ENCODE results near the gene NTPCR.

The NTPCR gene

DNA sequence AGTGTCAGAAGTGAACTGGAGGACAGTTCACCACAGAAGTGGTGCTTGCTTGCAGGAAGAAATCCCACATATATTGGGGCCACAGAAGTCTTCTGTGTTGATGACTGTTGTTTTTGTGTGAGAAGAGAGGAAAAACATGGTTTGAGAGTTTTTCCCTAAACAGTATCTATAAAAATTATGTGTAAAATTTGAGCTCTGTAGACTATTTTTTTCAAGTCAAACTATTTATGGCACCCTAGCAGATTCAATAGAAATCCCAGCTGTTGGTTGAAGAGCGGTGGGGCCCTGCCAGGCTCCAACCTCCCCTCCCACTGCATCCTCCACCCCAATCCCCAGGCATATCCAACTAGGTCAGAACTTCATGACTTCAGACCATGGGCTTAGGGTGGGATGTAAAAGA, 61.6 kb downstream of the NTPCR start:
- DNase-seq: no peak
- H3K56ac ChIP-seq (ENCODE audit: low read length): no peak overlapping the region
- H3K79me1 ChIP-seq (ENCODE audit: low read length): no peaks in the 10 kb centered on the region
- no peak overlapping the region for H2AK5ac ChIP-seq (ENCODE audit: low read length)
- no peak overlapping the region for H3K27ac ChIP-seq (ENCODE audit: low read depth, low read length)
- no peak overlapping the region for H2BK15ac ChIP-seq (replicated peaks; ENCODE audit: low read depth)
- no peaks in the 10 kb centered on the region for H3K36me3 ChIP-seq (ENCODE audit: control insufficient read depth, insufficient read depth, low read length)
- H3K9ac ChIP-seq (ENCODE audit: low read length): no peak overlapping the region
- no peaks in the 10 kb centered on the region for H3K4me1 ChIP-seq (ENCODE audit: control insufficient read depth, low read depth, low read length)
- no peak overlapping the region for H3K4me2 ChIP-seq (ENCODE audit: low read length)
- H3K79me2 ChIP-seq (ENCODE audit: control insufficient read depth, insufficient read depth, low read length): no peaks in the 10 kb centered on the region
- no peak overlapping the region for H3K4ac ChIP-seq (ENCODE audit: low read depth, low read length)
- no peak overlapping the region for H4K8ac ChIP-seq (ENCODE audit: low read depth, low read length)
- WGBS (ENCODE audit: extremely low coverage, insufficient coverage, low lambda C conversion rate): no CpG with 5 or more reads among the region's 1 CpG
- no peak overlapping the region for H4K5ac ChIP-seq (ENCODE audit: low read length)
- H2BK120ac ChIP-seq (ENCODE audit: low read depth, low read length): no peak overlapping the region
- no peak overlapping the region for H3K4me3 ChIP-seq (ENCODE audit: low read length)
- no peak overlapping the region for H2BK5ac ChIP-seq (ENCODE audit: low read length)
- H3K18ac ChIP-seq (ENCODE audit: low read length): no peak overlapping the region
- H3K23ac ChIP-seq (ENCODE audit: low read length): no peak overlapping the region
- no peaks in the 10 kb centered on the region for H3K27me3 ChIP-seq (ENCODE audit: insufficient read depth, low read length, poor library complexity)

DNA sequence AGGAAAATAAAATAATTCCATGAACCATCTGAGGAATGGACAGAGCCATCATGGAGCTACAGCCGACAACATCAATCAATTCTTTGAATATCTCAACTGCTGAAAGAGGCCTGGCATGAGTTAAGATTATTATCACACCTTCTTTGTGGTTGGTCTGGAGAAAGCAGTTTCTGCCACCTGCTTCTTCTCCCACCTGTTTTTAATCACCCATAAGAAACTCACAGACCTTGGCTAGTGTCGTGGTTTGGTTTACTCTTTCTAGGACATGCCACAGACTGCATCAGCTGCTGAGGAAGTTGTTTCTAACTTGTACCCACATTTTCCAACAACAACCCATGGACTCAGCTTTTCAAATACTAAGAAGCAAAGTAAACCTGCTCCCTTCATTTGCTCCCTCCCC, 65.6 kb downstream of the NTPCR start:
- Histone ChIP-seq H3K27me3 (ENCODE audit: insufficient read depth, low read length, poor library complexity) (no peaks in the 10 kb centered on the region), H4K5ac (ENCODE audit: low read length) (no peak overlapping the region), H3K56ac (ENCODE audit: low read length) (no peak overlapping the region), H3K23ac (ENCODE audit: low read length) (no peak overlapping the region), H3K4me1 (ENCODE audit: control insufficient read depth, low read depth, low read length) (peaks cover 8% of the 10 kb centered on the region), H3K18ac (ENCODE audit: low read length) (no peak overlapping the region), H3K4me2 (ENCODE audit: low read length) (no peak overlapping the region), H3K27ac (ENCODE audit: low read depth, low read length) (no peak overlapping the region), H3K79me1 (ENCODE audit: low read length) (no peaks in the 10 kb centered on the region), H2BK5ac (ENCODE audit: low read length) (no peak overlapping the region), H3K4me3 (ENCODE audit: low read length) (no peak overlapping the region), H3K79me2 (ENCODE audit: control insufficient read depth, insufficient read depth, low read length) (no peaks in the 10 kb centered on the region), H4K8ac (ENCODE audit: low read depth, low read length) (no peak overlapping the region), H3K36me3 (ENCODE audit: control insufficient read depth, insufficient read depth, low read length) (no peaks in the 10 kb centered on the region), H3K4ac (ENCODE audit: low read depth, low read length) (no peak overlapping the region), H3K9ac (ENCODE audit: low read length) (no peak overlapping the region), H2BK120ac (ENCODE audit: low read depth, low read length) (no peak overlapping the region), H2AK5ac (ENCODE audit: low read length) (no peak overlapping the region), H2BK15ac (replicated peaks; ENCODE audit: low read depth) (no peak overlapping the region)
- WGBS (ENCODE audit: extremely low coverage, insufficient coverage, low lambda C conversion rate): no CpG with 5 or more reads among the region's 2 CpGs
- DNase-seq: no peak

DNA sequence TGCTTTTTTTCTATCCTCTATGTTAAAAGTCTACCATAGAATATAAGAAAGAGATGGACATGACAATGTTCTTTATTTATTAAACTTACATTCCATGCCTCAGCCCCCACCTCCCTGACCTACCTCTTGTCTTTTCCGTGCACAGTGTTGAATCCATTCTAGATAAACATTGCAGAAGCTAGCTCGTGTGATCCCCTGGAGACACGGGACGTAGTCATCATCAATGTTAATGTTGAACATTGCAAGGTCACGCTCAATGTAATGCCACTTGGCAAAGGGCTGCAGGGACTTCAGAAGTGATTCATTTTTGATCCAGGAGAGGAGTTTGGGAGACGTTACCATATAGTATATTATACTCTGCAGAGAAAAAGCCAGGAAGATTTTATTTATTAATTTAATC, 66.4 kb downstream of the NTPCR start:
- Histone ChIP-seq H3K79me1 (ENCODE audit: low read length) (no peaks in the 10 kb centered on the region), H2BK5ac (ENCODE audit: low read length) (no peak overlapping the region), H3K79me2 (ENCODE audit: control insufficient read depth, insufficient read depth, low read length) (no peaks in the 10 kb centered on the region), H3K27me3 (ENCODE audit: insufficient read depth, low read length, poor library complexity) (no peaks in the 10 kb centered on the region), H3K36me3 (ENCODE audit: control insufficient read depth, insufficient read depth, low read length) (no peaks in the 10 kb centered on the region), H3K4ac (ENCODE audit: low read depth, low read length) (no peak overlapping the region), H2AK5ac (ENCODE audit: low read length) (no peak overlapping the region), H3K4me1 (ENCODE audit: control insufficient read depth, low read depth, low read length) (peaks cover 13% of the 10 kb centered on the region), H3K4me3 (ENCODE audit: low read length) (no peak overlapping the region), H3K56ac (ENCODE audit: low read length) (no peak overlapping the region), H3K23ac (ENCODE audit: low read length) (no peak overlapping the region), H2BK120ac (ENCODE audit: low read depth, low read length) (no peak overlapping the region), H3K27ac (ENCODE audit: low read depth, low read length) (no peak overlapping the region), H3K9ac (ENCODE audit: low read length) (no peak overlapping the region), H4K8ac (ENCODE audit: low read depth, low read length) (no peak overlapping the region), H3K4me2 (ENCODE audit: low read length) (no peak overlapping the region), H2BK15ac (replicated peaks; ENCODE audit: low read depth) (no peak overlapping the region), H4K5ac (ENCODE audit: low read length) (no peak overlapping the region), H3K18ac (ENCODE audit: low read length) (no peak overlapping the region)
- DNase-seq: no peak
- WGBS (ENCODE audit: extremely low coverage, insufficient coverage, low lambda C conversion rate): no CpG with 5 or more reads among the region's 6 CpGs

DNA sequence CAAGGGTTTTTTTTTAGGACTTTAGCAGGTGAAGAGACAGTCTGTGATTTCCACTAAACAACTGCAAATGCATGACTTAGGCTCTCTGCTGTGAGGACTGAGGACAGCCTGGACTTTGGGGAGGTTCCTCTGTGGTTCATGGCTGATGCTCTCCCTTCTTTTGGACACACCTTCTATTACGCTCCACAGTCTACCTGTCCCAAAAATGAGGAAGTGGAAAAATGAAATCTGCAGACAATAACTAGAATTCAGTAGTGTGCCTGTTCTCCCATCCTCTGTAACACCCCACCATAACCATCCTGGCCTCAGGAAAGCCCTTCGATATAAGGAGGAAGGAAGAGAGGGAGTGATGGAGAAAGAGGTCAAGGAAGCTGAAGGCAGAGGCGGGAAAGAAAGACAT, 68.7 kb downstream of the NTPCR start:
- peaks cover 13% of the 10 kb centered on the region for H3K4me1 ChIP-seq (ENCODE audit: control insufficient read depth, low read depth, low read length)
- no peak overlapping the region for H2BK120ac ChIP-seq (ENCODE audit: low read depth, low read length)
- H3K4me3 ChIP-seq (ENCODE audit: low read length): no peak overlapping the region
- no peaks in the 10 kb centered on the region for H3K27me3 ChIP-seq (ENCODE audit: insufficient read depth, low read length, poor library complexity)
- H3K27ac ChIP-seq (ENCODE audit: low read depth, low read length): no peak overlapping the region
- H4K5ac ChIP-seq (ENCODE audit: low read length): no peak overlapping the region
- no peak overlapping the region for H4K8ac ChIP-seq (ENCODE audit: low read depth, low read length)
- no peaks in the 10 kb centered on the region for H3K36me3 ChIP-seq (ENCODE audit: control insufficient read depth, insufficient read depth, low read length)
- H2BK5ac ChIP-seq (ENCODE audit: low read length): no peak overlapping the region
- H3K56ac ChIP-seq (ENCODE audit: low read length): peak overlapping the region; percentile 63
- no peak overlapping the region for H3K9ac ChIP-seq (ENCODE audit: low read length)
- H3K79me1 ChIP-seq (ENCODE audit: low read length): no peaks in the 10 kb centered on the region
- H3K79me2 ChIP-seq (ENCODE audit: control insufficient read depth, insufficient read depth, low read length): no peaks in the 10 kb centered on the region
- no peak overlapping the region for H3K4ac ChIP-seq (ENCODE audit: low read depth, low read length)
- H3K18ac ChIP-seq (ENCODE audit: low read length): no peak overlapping the region
- H2BK15ac ChIP-seq (replicated peaks; ENCODE audit: low read depth): no peak overlapping the region
- no CpG with 5 or more reads among the region's 3 CpGs for WGBS (ENCODE audit: extremely low coverage, insufficient coverage, low lambda C conversion rate)
- no peak overlapping the region for H2AK5ac ChIP-seq (ENCODE audit: low read length)
- no peak overlapping the region for H3K23ac ChIP-seq (ENCODE audit: low read length)
- H3K4me2 ChIP-seq (ENCODE audit: low read length): no peak overlapping the region
- no peak for DNase-seq

DNA sequence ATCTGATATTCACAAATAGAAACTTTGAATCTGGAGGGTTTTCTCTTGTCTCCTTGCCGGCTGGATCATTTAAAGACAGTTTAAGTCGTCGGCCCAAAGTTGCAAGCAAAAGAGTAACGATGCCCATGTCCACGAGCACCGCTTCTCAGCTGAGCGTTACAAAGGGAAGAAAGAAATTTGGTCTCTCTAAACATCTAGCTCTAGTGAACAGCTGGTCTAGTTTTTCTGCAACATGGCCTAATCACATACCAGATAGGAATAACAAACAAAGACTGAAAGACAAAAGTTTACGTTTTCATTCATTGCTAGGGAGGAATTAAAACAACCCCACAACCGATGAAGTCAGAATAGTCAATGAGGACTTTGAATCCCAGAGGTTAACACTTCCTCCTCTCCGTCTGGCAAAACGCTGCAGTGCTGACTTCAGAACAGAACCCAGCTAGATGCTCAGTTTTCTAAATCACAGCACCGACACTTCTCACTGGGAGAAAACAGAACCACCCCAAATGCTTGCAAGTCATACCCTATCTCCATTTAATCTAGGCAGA, 69.4 kb downstream of the NTPCR start:
- no peaks in the 10 kb centered on the region for H3K27me3 ChIP-seq (ENCODE audit: insufficient read depth, low read length, poor library complexity)
- no peak overlapping the region for H3K4me3 ChIP-seq (ENCODE audit: low read length)
- DNase-seq: no peak

DNA sequence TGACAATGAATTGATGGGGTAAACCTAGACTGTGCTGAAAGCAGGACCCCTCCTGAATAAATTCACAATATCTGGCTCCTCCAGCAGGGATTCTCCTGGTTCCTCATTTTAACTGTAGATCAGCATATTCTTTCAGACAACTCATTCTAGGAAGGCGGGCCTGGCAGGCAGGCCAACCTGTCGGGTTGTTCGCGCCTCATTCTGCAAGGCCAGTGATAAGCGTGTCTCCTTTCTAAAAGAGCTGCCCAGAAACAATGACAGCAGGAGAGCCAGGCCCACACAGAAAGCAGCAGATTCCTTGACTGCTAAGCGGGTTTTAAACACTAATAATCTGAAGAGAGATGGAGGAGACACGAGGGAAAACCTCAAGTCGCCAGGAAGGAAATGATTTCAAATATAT, 70.0 kb downstream of the NTPCR start:
- no peak overlapping the region for H4K8ac ChIP-seq (ENCODE audit: low read depth, low read length)
- H3K27me3 ChIP-seq (ENCODE audit: insufficient read depth, low read length, poor library complexity): no peaks in the 10 kb centered on the region
- peak overlapping the region; percentile 46 for H3K27ac ChIP-seq (ENCODE audit: low read depth, low read length)
- peaks cover 13% of the 10 kb centered on the region for H3K4me1 ChIP-seq (ENCODE audit: control insufficient read depth, low read depth, low read length)
- no peak overlapping the region for H2AK5ac ChIP-seq (ENCODE audit: low read length)
- peak; percentile 89 for DNase-seq
- H2BK5ac ChIP-seq (ENCODE audit: low read length): no peak overlapping the region
- peak overlapping the region; percentile 28 for H2BK15ac ChIP-seq (replicated peaks; ENCODE audit: low read depth)
- no peak overlapping the region for H3K4ac ChIP-seq (ENCODE audit: low read depth, low read length)
- H4K5ac ChIP-seq (ENCODE audit: low read length): no peak overlapping the region
- no peaks in the 10 kb centered on the region for H3K79me2 ChIP-seq (ENCODE audit: control insufficient read depth, insufficient read depth, low read length)
- H3K56ac ChIP-seq (ENCODE audit: low read length): no peak overlapping the region
- peak overlapping the region; percentile 31 for H3K9ac ChIP-seq (ENCODE audit: low read length)
- no peaks in the 10 kb centered on the region for H3K79me1 ChIP-seq (ENCODE audit: low read length)
- H3K4me3 ChIP-seq (ENCODE audit: low read length): no peak overlapping the region
- H3K36me3 ChIP-seq (ENCODE audit: control insufficient read depth, insufficient read depth, low read length): no peaks in the 10 kb centered on the region
- no CpG with 5 or more reads among the region's 8 CpGs for WGBS (ENCODE audit: extremely low coverage, insufficient coverage, low lambda C conversion rate)
- H3K18ac ChIP-seq (ENCODE audit: low read length): no peak overlapping the region
- no peak overlapping the region for H3K23ac ChIP-seq (ENCODE audit: low read length)
- no peak overlapping the region for H3K4me2 ChIP-seq (ENCODE audit: low read length)
- no peak overlapping the region for H2BK120ac ChIP-seq (ENCODE audit: low read depth, low read length)

More for the DNA sequence above, 69.4 kb downstream of the NTPCR start:
- Histone ChIP-seq H3K18ac (ENCODE audit: low read length) (no peak overlapping the region), H3K36me3 (ENCODE audit: control insufficient read depth, insufficient read depth, low read length) (no peaks in the 10 kb centered on the region), H3K27ac (ENCODE audit: low read depth, low read length) (peak overlapping the region; percentile 46), H3K4me2 (ENCODE audit: low read length) (no peak overlapping the region), H2BK15ac (replicated peaks; ENCODE audit: low read depth) (peak overlapping the region; percentile 28), H3K9ac (ENCODE audit: low read length) (peak overlapping the region; percentile 31), H3K79me1 (ENCODE audit: low read length) (no peaks in the 10 kb centered on the region), H2AK5ac (ENCODE audit: low read length) (no peak overlapping the region), H3K4ac (ENCODE audit: low read depth, low read length) (no peak overlapping the region), H2BK120ac (ENCODE audit: low read depth, low read length) (no peak overlapping the region), H4K5ac (ENCODE audit: low read length) (no peak overlapping the region), H3K23ac (ENCODE audit: low read length) (no peak overlapping the region), H3K4me1 (ENCODE audit: control insufficient read depth, low read depth, low read length) (peaks cover 13% of the 10 kb centered on the region), H4K8ac (ENCODE audit: low read depth, low read length) (no peak overlapping the region), H2BK5ac (ENCODE audit: low read length) (no peak overlapping the region), H3K79me2 (ENCODE audit: control insufficient read depth, insufficient read depth, low read length) (no peaks in the 10 kb centered on the region), H3K56ac (ENCODE audit: low read length) (peak overlapping the region; percentile 63)
- no CpG with 5 or more reads among the region's 12 CpGs for WGBS (ENCODE audit: extremely low coverage, insufficient coverage, low lambda C conversion rate)
